HCT116 (cell line): ENCODE results near the gene PRPF6. TPM values are rescaled to one million over a fixed set of nuclear protein-coding genes. Genes with fewer than 3 reads are reported as not detected.

ENCODE experiments used
- ATAC-seq: fragments of 200-7000 bp; cut with Tn5 transposase; 2 replicates; pipeline ENCODE4 v1.9.1; 2020; ENCODE audit warnings: mild to moderate bottlenecking, moderate library complexity
- BruUV-seq: library from RNA; stranded (reverse); fragments of 400-500 nt; replicated peaks from 2 replicates; lab custom pipeline; 2021; lab: Mats Ljungman, UMichigan
- CTCF ChIA-PET: fragments of 300-600 bp; sonication (Branson Sonifier 250); formaldehyde crosslinking; loops from one replicate; lab custom pipeline; 2021; ENCODE audit warnings: antibody characterized with exemption; lab: Charles Lee
- POLR2A ChIA-PET: fragments of 300-600, 350-600 bp; sonication (Branson Sonifier 250); formaldehyde crosslinking; loops from one replicate; lab custom pipeline; 2021; ENCODE audit warnings: antibody characterized with exemption; lab: Charles Lee
- RAD21 ChIA-PET, 2 experiments: fragments of 300-600 bp; sonication (Branson Sonifier 250); formaldehyde crosslinking; loops; one replicate each; lab custom pipeline; 2023; ENCODE audit warnings: low total read pairs in 2 of 2; ENCODE audit not compliant: uncharacterized antibody in 2 of 2, unreplicated experiment in 2 of 2, low non-redundant PET in 1 of 2; lab: Charles Lee
- DNase-seq: peaks from one replicate; pipeline ENCODE4 v3.0.0-alpha.2; 2010; ENCODE audit warnings: low read depth, low spot score
- H2AFZ ChIP-seq: fragments of 200-600 bp; shearing (Covaris generic), sonication (generic); 2 replicates; pipeline ENCODE4 v1.6.1; 2017; ENCODE audit warnings: low read depth, mixed run types, mixed read lengths, antibody characterized with exemption, low read length; ENCODE audit not compliant: poor library complexity, severe bottlenecking
- H3K27ac ChIP-seq: 2 replicates; pipeline ENCODE4 v1.5.1; 2012; ENCODE audit warnings: low read depth, low read length
- H3K27me3 ChIP-seq: fragments of 200-600 bp; sonication (generic); 2 replicates; pipeline ENCODE4 v1.6.1; 2016; ENCODE audit warnings: mixed run types, low read length, mixed read lengths; ENCODE audit not compliant: insufficient read depth
- H3K36me3 ChIP-seq, 2 experiments: fragments of 200-500 bp in 1 of 2; fragments of 200-600 bp in 1 of 2; sonication (Bioruptor generic) in 1 of 2; sonication (generic) in 1 of 2; 2 replicates each; pipeline versions ENCODE4 v1.5.1 to v1.6.1; 2014 to 2016; ENCODE audit warnings: low read length in 2 of 2, inconsistent platforms in 1 of 2, mixed read lengths in 1 of 2, mixed run types in 1 of 2; ENCODE audit not compliant: insufficient read depth in 2 of 2, control insufficient read depth in 1 of 2
- H3K4me1 ChIP-seq, 2 experiments: fragments of 200-600 bp in 1 of 2; sonication (generic) in 1 of 2; 2 replicates each; pipeline versions ENCODE4 v1.5.1 to v1.6.1; 2012 to 2017; ENCODE audit warnings: low read length in 2 of 2, inconsistent platforms in 1 of 2, mild to moderate bottlenecking in 1 of 2, mixed read lengths in 1 of 2, mixed run types in 1 of 2, moderate library complexity in 1 of 2; ENCODE audit not compliant: insufficient read depth in 2 of 2, control insufficient read depth in 1 of 2
- H3K4me2 ChIP-seq: fragments of 200-600 bp; sonication (generic); 2 replicates; pipeline ENCODE4 v1.6.1; 2017; ENCODE audit warnings: mixed run types, low read length, mixed read lengths
- H3K4me3 ChIP-seq, 2 experiments: fragments of 200-600 bp in 1 of 2; sonication (generic) in 1 of 2; replicated peaks in 1 of 2; 2 replicates each; pipeline ENCODE4 v1.5.1; 2011 to 2016; ENCODE audit warnings: low read length in 2 of 2, control low read depth in 1 of 2, low read depth in 1 of 2, mild to moderate bottlenecking in 1 of 2, mixed read lengths in 1 of 2, mixed run types in 1 of 2
- H3K79me2 ChIP-seq: fragments of 200-600 bp; sonication (generic); 2 replicates; pipeline ENCODE4 v1.6.1; 2017; ENCODE audit warnings: mild to moderate bottlenecking, mixed run types, low read length, moderate library complexity, mixed read lengths; ENCODE audit not compliant: insufficient read depth
- H3K9ac ChIP-seq: fragments of 200-600 bp; sonication (generic); 2 replicates; pipeline ENCODE4 v1.6.1; 2016; ENCODE audit warnings: low read length, mixed read lengths
- H3K9me2 ChIP-seq: fragments of 200-600 bp; sonication (generic), shearing (Covaris generic); 2 replicates; pipeline ENCODE4 v1.6.1; 2017; ENCODE audit warnings: mixed run types, mild to moderate bottlenecking, moderate library complexity; ENCODE audit not compliant: insufficient read depth
- H3K9me3 ChIP-seq, 2 experiments: fragments of 200-500 bp in 1 of 2; fragments of 200-600 bp in 1 of 2; sonication (Bioruptor generic) in 1 of 2; sonication (generic) in 1 of 2; 2 replicates each; pipeline ENCODE4 v1.6.1; 2014 to 2017; ENCODE audit warnings: low read length in 2 of 2, mixed read lengths in 2 of 2, inconsistent platforms in 1 of 2, low read depth in 1 of 2, mild to moderate bottlenecking in 1 of 2, mixed run types in 1 of 2, moderate library complexity in 1 of 2; ENCODE audit not compliant: control insufficient read depth in 1 of 2, insufficient read depth in 1 of 2
- H4K20me1 ChIP-seq: fragments of 200-600 bp; sonication (generic), shearing (Covaris generic); 2 replicates; pipeline ENCODE4 v1.6.1; 2017; ENCODE audit warnings: mixed run types, mild to moderate bottlenecking, moderate library complexity; ENCODE audit not compliant: insufficient read depth
- CEBPB ChIP-seq: IDR thresholded peaks from 2 replicates; pipeline ENCODE4 v1.6.1; 2012; ENCODE audit warnings: low read depth
- EGR1 ChIP-seq: IDR thresholded peaks from 2 replicates; pipeline ENCODE4 v1.6.1; 2012; ENCODE audit warnings: low read depth
- ELF1 ChIP-seq: IDR thresholded peaks from 2 replicates; pipeline ENCODE4 v1.6.1; 2012; ENCODE audit warnings: low read depth, borderline replicate concordance
- FOSL1 ChIP-seq: IDR thresholded peaks from 2 replicates; pipeline ENCODE4 v1.6.1; 2012; ENCODE audit warnings: low read depth
- JUND ChIP-seq: IDR thresholded peaks from 2 replicates; pipeline ENCODE4 v1.6.1; 2012
- MAX ChIP-seq: IDR thresholded peaks from 2 replicates; pipeline ENCODE4 v1.6.1; 2012
- POLR2A ChIP-seq: IDR thresholded peaks from 2 replicates; pipeline ENCODE4 v1.7.0; 2011; ENCODE audit warnings: borderline replicate concordance; ENCODE audit not compliant: insufficient read depth, insufficient read length; ENCODE audit errors: extremely low read depth
- POLR2AphosphoS5 ChIP-seq: IDR thresholded peaks from 2 replicates; pipeline ENCODE4 v1.6.1; 2011; ENCODE audit warnings: mild to moderate bottlenecking, low read depth, low read length, moderate library complexity
- RAD21 ChIP-seq: IDR thresholded peaks from 2 replicates; pipeline ENCODE4 v1.6.1; 2012; ENCODE audit warnings: low read depth, mild to moderate bottlenecking
- SP1 ChIP-seq: IDR thresholded peaks from 2 replicates; pipeline ENCODE4 v1.6.1; 2012; ENCODE audit warnings: low read depth
- SRF ChIP-seq: IDR thresholded peaks from 2 replicates; pipeline ENCODE4 v1.6.1; 2012; ENCODE audit warnings: low read depth
- YY1 ChIP-seq: IDR thresholded peaks from 2 replicates; pipeline ENCODE4 v1.6.1; 2011; ENCODE audit warnings: low read length, low read depth, moderate library complexity, mild to moderate bottlenecking; ENCODE audit not compliant: insufficient replicate concordance; ENCODE audit errors: extremely low read depth
- ZFX ChIP-seq: fragments of 450-650 bp; IDR thresholded peaks from 2 replicates; pipeline ENCODE4 v1.6.1; 2017
- intact Hi-C: fragments of 100-400 bp; cut with micrococcal nuclease; formaldehyde crosslinking; loops from 2 replicates; pipeline ENCODE4 v1.10.0; 2022
- total RNA-seq: library from RNA; stranded (reverse); gene quantifications from one replicate; pipeline ENCODE4 v1.2.1, GENCODE V29; 2021; ENCODE audit not compliant: unreplicated experiment
- TF ChIP-seq, protein P1 (sequence below): IDR thresholded peaks from 2 replicates; pipeline ENCODE4 v1.6.1; 2012; ENCODE audit warnings: low read depth

PRPF6 gene
- total RNA-seq, 1 experiment from 2014 or later: 74.9 TPM

GRCh38 chr20:64062276-64062595 lies 81.3 kb downstream of the PRPF6 start:
- no peak for DNase-seq
- H2AFZ ChIP-seq: no peak overlapping the region
- H3K4me2 ChIP-seq: peak overlapping the region; percentile 84
- H3K9me3 ChIP-seq: no peaks in the 10 kb centered on the region
- TSS peak; percentile 87 for BruUV-seq
- POLR2A ChIA-PET: interaction anchor here (1.0 to 1.3 kb wide), 4 partner anchors 8 to 197 kb away, joined by 4 to 7 read pairs (median 4); partner anchors contain the start of genes PRPF6 and TPD52L2
- H3K36me3 ChIP-seq: no peaks in the 10 kb centered on the region
- peak overlapping the region; percentile 78 for H3K9ac ChIP-seq
- RAD21 ChIA-PET: interaction anchor here in 1 of 2 experiments (1.8 kb wide), 1 partner anchor 24 kb away, joined by 5 read pairs; no protein-coding TSS in a partner anchor
- H3K4me3 ChIP-seq: peak overlapping the region; percentile 78 to 84
- intact Hi-C loops: no loop called here
- CTCF ChIA-PET: interaction anchor here (1.0 to 1.5 kb wide), 4 partner anchors 8 to 197 kb away, joined by 3 to 8 read pairs (median 4); partner anchors contain the start of gene TPD52L2
- no peaks in the 10 kb centered on the region for H3K79me2 ChIP-seq
- no peak for TF ChIP-seq SRF
- no peak for TF ChIP-seq EGR1
- TF ChIP-seq RAD21: no peak
- no peak for TF ChIP-seq POLR2AphosphoS5
- no peak for TF ChIP-seq ELF1
- no peak for TF ChIP-seq JUND
- TF ChIP-seq ZFX: no peak
- no peak for TF ChIP-seq FOSL1
- TF ChIP-seq, protein P1, sequence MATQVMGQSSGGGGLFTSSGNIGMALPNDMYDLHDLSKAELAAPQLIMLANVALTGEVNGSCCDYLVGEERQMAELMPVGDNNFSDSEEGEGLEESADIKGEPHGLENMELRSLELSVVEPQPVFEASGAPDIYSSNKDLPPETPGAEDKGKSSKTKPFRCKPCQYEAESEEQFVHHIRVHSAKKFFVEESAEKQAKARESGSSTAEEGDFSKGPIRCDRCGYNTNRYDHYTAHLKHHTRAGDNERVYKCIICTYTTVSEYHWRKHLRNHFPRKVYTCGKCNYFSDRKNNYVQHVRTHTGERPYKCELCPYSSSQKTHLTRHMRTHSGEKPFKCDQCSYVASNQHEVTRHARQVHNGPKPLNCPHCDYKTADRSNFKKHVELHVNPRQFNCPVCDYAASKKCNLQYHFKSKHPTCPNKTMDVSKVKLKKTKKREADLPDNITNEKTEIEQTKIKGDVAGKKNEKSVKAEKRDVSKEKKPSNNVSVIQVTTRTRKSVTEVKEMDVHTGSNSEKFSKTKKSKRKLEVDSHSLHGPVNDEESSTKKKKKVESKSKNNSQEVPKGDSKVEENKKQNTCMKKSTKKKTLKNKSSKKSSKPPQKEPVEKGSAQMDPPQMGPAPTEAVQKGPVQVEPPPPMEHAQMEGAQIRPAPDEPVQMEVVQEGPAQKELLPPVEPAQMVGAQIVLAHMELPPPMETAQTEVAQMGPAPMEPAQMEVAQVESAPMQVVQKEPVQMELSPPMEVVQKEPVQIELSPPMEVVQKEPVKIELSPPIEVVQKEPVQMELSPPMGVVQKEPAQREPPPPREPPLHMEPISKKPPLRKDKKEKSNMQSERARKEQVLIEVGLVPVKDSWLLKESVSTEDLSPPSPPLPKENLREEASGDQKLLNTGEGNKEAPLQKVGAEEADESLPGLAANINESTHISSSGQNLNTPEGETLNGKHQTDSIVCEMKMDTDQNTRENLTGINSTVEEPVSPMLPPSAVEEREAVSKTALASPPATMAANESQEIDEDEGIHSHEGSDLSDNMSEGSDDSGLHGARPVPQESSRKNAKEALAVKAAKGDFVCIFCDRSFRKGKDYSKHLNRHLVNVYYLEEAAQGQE: no peak
- no peak for TF ChIP-seq CEBPB
- TF ChIP-seq SP1: no peak
- TF ChIP-seq MAX: no peak
- no peak for TF ChIP-seq POLR2A
- no peak for TF ChIP-seq YY1
- H3K27ac ChIP-seq: peak overlapping the region; percentile 76
- H4K20me1 ChIP-seq: no peaks in the 10 kb centered on the region
- H3K4me1 ChIP-seq: peaks cover 38 to 59% of the 10 kb centered on the region in 2 experiments
- no peak for ATAC-seq
- no peaks in the 10 kb centered on the region for H3K9me2 ChIP-seq
- H3K27me3 ChIP-seq: no peaks in the 10 kb centered on the region
